Choroid plexus epithelial cell (primary cell): ENCODE results near the gene RTN4IP1.

Experiments used
- DNase-seq: peaks from one replicate; pipeline ENCODE4 v3.0.0-alpha.2; 2010; ENCODE audit warnings: low read depth
- H3K4me3 ChIP-seq: 2 replicates; pipeline ENCODE4 v1.5.1; 2011; ENCODE audit warnings: low read depth, mild to moderate bottlenecking, control low read depth, low read length, moderate library complexity
- CTCF ChIP-seq: conservative IDR thresholded peaks from 2 replicates; pipeline ENCODE4 v1.5.1; 2011; ENCODE audit warnings: low read depth, mild to moderate bottlenecking, control low read depth, inconsistent platforms, low read length, moderate library complexity

RTN4IP1 gene

GRCh38 chr6:106666282-106667021 lies 37.2 kb upstream of the RTN4IP1 start:
- no peak overlapping the region for H3K4me3 ChIP-seq
- DNase-seq = no peak
- no peak for TF ChIP-seq CTCF

- no peak overlapping the region for H3K4me3 ChIP-seq
- no peak for DNase-seq
- TF ChIP-seq CTCF = no peak
Measured at GRCh38 chr6:106662458-106662857, 33.2 kb upstream of the RTN4IP1 start.

- TF ChIP-seq CTCF = no peak
- H3K4me3 ChIP-seq = no peak overlapping the region
- DNase-seq = no peak
Measured at GRCh38 chr6:106659859-106660258, 30.6 kb upstream of the RTN4IP1 start.

GRCh38 chr6:106658469-106658868 lies 29.2 kb upstream of the RTN4IP1 start:
- no peak for TF ChIP-seq CTCF
- H3K4me3 ChIP-seq = no peak overlapping the region
- DNase-seq = peak; percentile 17

- TF ChIP-seq CTCF = no peak
- no peak overlapping the region for H3K4me3 ChIP-seq
- no peak for DNase-seq
Measured at GRCh38 chr6:106648651-106649308, 19.5 kb upstream of the RTN4IP1 start.

GRCh38 chr6:106643061-106643460 lies 13.8 kb upstream of the RTN4IP1 start:
- DNase-seq = no peak
- no peak overlapping the region for H3K4me3 ChIP-seq
- TF ChIP-seq CTCF = no peak

- no peak for TF ChIP-seq CTCF
- DNase-seq = no peak
- no peak overlapping the region for H3K4me3 ChIP-seq
Measured at GRCh38 chr6:106642476-106642875, 13.2 kb upstream of the RTN4IP1 start.
